ENCODE measurements around the gene CACTIN. TPM values are rescaled to one million over a fixed set of nuclear protein-coding genes. Genes with fewer than 3 reads are reported as not detected.
"Not testable (repeated sequence)": the region's sequence is repeated elsewhere in the genome, so short reads cannot be mapped to it uniquely, and the experiment has no call there.

The CACTIN gene
- total RNA-seq, 1 donor from 2014 or later, result 19.6 TPM

- intact Hi-C loops (cut with DNase I), result no loop called here
- DNase-seq (ENCODE audit: low spot score), result no peak
- ATAC-seq, result no peak
Observed at GRCh38 chr19:3636506-3636905, 9.9 kb upstream of the CACTIN start.

- ATAC-seq (no peak), DNase-seq (ENCODE audit: low spot score) (no peak)
Observed at GRCh38 chr19:3634496-3635045, 8.0 kb upstream of the CACTIN start.

DNA sequence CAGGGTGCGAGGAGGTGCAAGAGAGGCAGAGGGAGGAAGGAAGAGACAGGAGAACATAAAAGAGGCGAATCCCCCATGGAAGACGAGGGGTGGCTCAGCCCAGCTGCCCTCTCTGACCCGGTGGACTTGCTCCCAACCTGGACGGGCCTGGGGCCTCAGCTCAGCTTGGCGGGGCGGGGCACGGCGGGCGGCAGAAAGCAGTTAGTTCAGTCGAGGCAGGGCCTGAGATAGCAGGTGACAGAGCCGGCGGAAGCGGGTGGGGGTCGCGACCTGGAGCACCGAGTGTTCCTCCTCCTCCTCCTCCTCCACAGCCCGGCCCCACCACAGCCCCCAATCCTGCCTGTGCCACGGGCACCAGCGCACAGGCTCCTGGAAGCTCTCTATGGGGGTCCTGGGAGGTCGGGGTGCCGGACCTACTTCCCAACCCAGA lies 7.0 kb upstream of the CACTIN start:
- no peak for ATAC-seq
- intact Hi-C loops (cut with DNase I), result no loop called here
- DNase-seq (ENCODE audit: low spot score), result no peak

More at GRCh38 chr19:3634496-3635045, 8.0 kb upstream of the CACTIN start:
- intact Hi-C loops (cut with DNase I), result no loop called here

- intact Hi-C loops (cut with DNase I), result no loop called here
- ATAC-seq (no peak), DNase-seq (ENCODE audit: low spot score) (no peak)
Observed at GRCh38 chr19:3632739-3633558, 6.4 kb upstream of the CACTIN start.

DNA sequence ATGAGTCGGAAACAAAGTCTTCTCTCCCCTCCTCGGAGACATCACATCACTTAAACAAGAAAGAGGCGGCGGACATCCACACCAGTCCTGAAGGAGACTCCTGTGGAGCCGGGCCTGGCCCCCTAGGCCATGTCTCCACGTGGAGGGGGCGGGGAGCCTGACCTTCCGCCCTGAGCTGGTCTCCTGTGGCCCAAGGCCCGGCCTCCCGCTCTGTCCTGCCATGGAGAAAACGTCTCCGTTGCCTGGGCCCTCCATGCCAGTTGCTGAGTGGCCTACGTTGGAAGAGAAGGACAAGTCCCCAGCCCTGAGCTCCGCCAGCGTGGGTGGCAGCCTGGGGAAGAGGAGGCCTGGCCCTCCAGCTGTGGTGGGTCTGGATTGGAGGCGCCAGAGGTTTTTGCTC lies 5.5 kb upstream of the CACTIN start:
- ATAC-seq (peak; percentile 14), DNase-seq (ENCODE audit: low spot score) (no peak)
- intact Hi-C loops (cut with DNase I), result no loop called here

DNA sequence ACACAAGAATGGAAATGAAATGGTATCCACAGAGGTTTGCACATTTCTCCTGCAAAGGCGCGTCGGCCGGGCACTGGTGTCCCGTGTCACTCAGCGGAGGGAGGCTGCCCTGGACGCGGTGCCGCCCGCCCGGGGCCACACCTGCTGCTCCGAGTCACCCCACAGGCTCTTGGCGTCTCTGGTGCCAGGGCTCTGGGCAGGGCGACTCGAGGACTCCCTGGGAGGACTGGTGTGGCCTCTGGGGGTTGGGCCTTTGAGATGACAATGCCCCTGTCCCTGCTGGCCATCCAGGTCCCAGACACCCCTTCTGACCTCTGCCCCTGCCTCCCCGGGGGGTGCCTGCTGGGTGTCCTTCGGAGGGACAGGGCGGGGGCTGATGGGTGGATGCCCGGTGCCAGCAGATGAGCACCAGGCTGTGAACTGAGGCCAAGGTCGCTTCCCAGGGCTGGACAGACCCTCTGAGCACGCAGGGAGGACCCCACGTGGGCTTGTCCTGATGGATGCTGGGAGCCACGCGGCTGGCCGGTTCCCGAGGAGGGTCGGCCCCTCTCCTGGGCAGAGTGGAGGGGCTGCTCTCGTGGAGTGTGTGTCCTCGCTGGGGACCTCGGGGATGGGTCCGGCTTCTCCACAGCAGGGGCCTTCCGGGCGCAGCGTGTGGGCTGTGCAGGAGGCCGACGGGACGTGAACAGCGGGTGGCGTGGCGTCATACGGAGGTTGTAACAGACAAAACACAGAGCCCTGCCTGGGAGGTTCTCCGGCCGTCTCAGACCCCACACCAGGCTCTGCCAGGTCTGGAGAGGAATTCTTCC lies 4.7 kb upstream of the CACTIN start:
- ATAC-seq (no peak), DNase-seq (ENCODE audit: low spot score) (no peak)
- intact Hi-C loops (cut with DNase I), result no loop called here

- intact Hi-C loops (cut with DNase I); ATAC-seq; DNase-seq (ENCODE audit: low spot score): not testable (repeated sequence)
Observed at GRCh38 chr19:3628766-3629165, 2.2 kb upstream of the CACTIN start.

DNA sequence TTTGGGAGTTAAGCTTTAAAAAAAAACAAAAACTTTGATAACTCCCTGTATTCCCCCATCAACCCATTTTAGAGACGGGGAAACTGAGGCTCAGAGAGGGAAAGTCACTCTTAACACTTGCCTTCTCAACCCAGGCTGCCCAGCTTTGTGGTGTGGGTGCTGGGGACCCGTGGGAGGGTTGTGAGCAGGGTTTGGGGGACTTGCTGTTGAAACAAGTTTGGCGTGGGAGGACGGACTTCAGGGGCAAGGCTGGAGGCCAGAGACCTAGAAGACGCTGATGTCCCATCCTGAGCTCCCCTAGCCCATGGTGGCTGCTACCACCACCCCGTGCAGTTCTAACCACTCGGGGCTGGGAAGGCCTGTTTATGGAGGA lies 747 bp upstream of the CACTIN start:
- intact Hi-C loops (cut with DNase I), result no loop called here
- peak; percentile 2 for ATAC-seq
- no peak for DNase-seq (ENCODE audit: low spot score)

DNA sequence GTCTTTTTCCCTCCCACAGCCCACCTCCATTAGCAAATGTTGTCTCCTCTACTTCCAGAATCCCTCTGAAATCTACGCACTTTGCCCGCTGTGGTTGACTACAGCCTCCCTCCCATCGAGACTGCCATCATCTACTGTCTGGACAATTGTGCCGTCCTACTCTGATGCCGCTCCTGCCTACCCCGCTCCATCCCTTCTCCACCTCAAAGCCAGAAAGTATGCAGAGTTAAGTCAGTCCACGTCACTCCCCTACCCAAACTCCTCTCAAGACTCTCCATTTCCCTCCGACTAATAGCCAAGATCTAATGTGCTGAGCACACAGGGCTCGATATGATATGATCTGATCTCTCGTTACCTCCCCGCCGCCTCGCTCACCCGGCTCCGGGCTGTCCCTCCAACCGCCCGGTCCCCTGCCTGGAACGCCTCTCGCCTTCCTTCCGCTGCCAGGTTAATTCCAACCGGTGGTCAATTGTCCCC lies 556 bp downstream of the CACTIN start:
- intact Hi-C loops (cut with DNase I), result no loop called here
- no peak for DNase-seq (ENCODE audit: low spot score)
- ATAC-seq, result no peak

DNA sequence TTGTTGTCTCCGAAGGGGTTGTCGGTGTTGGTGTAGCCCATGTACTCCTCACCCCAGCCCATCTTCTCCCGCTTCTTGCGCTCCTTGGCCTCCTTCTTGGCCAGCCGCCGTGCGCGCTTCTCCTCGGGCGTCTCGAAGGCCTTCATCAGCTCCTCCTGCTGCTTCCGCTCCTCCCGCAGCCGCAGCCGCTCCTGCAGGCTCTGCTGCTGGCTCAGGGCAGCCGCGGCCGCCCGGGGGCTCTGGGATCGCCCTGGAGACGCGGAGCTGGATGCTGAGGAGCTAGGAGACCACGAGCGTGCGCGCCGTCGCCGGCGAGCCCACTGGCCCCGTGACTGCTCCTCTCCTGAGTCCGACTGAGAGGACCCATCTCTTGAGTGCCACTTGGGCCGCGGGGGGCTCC lies 2.9 kb downstream of the CACTIN start:
- intact Hi-C loops (cut with DNase I), result loop anchor here (2.0 kb wide), 1 partner anchor 39 kb away; the partner anchor contains the start of gene GIPC3
- no peak for DNase-seq (ENCODE audit: low spot score)
- no peak for ATAC-seq

DNA sequence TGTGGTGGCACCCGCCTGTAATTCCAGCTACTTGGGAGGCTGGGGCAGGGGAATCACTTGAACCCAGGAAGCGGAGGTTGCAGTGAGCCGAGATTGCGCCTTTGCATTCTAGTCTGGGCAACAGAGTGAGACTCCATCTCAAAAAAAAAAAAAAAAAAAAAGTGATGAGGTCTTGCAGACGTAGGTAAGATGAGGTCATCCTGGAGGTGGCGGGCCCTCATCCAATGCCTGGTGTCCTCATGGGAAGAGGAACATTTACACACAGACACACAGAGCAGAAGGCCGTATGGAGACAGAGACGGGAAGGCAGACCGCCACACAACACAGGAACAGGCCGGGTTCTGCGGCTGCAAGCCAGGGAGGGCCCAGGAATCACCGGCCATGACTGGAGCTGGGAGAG lies 4.4 kb downstream of the CACTIN start:
- intact Hi-C loops (cut with DNase I), result loop anchor here (2.0 kb wide), 1 partner anchor 37 kb away; the partner anchor contains the start of gene GIPC3
- no peak for DNase-seq (ENCODE audit: low spot score)
- no peak for ATAC-seq

- ATAC-seq, result no peak
- intact Hi-C loops (cut with DNase I), result loop anchor here (2.0 kb wide), 1 partner anchor 37 kb away; the partner anchor contains the start of gene GIPC3
- no peak for DNase-seq (ENCODE audit: low spot score)
Observed at GRCh38 chr19:3621689-3622088, 4.9 kb downstream of the CACTIN start.

DNA sequence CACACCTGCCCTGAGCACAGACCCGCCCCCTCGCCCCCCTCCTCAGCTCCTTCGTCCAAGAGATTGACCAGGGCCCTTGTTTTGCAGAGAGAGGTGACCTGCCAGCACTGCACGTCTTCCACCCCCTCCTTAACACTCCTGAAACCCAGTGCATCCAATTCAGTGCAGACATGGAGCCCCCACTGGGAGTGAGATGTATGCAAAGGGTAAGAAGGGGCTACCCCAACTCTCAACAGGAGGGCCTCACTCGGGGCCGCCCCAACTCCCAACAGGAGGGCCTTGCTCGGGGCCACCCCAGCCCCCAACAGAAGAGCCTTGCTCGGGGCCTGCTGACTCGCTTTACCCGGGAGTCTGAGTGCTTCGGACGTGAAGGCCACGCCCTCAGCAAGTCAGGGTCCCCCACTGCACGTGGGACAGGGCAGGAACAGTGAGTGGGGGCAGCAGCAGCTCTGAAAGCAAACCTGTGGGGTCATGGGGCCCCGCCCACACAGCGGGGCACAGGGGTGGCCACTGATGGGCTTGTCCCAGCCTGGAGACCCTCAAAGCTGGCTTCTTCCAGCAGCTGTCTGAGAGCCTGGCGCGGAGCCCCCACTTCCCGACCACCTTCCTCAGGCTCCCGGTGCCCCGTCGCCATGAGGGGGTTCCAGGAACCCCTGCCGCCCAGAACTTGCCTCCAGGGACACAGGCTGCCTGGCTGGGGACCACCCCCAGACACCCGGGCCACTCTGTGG lies 5.6 kb downstream of the CACTIN start:
- no peak for ATAC-seq
- DNase-seq (ENCODE audit: low spot score), result no peak
- intact Hi-C loops (cut with DNase I), result no loop called here

DNA sequence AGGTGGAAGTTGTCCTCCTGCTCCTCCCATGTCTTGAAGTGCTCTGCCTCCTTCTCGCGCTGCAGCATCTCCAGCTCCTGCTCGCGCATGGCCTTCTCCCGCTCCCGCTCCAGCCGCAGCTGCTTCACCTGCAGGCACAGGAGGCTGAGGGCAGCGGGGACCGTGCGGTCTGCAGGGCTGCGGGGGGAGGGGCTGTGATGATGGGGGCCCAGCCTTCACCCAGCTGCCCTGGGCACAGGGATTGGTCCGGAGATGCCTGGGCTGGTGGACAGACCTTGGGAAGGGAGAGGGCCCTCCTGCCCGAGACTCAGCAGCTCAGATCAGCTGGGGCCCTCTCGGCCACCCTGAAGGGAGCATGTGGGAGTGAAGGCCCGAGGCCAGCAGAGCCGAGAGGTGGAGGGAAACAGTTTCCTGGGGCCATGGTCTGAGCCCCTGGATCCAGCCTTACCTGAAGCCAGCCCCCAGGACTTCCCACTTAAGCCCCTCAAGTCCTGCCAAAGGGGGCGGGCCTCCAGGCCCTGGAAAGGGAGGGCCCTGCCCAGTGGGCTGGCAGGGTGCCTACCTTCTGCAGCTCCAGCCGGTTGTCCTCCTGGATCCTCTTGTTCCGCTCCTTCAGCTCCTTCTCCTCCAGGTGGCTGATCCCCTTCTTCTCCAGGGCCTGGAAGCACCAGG lies 6.3 kb downstream of the CACTIN start:
- ATAC-seq (no peak), DNase-seq (ENCODE audit: low spot score) (no peak)
- intact Hi-C loops (cut with DNase I), result no loop called here

DNA sequence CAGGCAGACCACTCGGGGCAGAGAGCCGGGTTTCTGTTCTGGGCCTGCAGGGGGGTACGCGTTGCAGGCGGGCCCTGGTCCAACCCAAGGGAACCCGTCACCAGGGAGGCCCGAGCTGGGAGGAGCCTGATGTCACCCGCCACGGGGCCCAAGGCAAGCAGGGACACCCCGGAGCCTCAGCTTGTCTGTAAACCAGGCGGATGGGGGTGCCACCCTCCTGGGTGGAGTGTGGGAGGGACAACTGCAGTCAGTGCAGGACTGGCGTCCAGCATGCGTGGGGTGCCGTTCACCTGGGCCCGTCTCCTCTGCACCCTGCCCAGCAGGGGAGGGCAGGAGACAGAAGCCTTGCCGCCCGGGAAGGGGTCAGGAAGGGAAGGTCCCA lies 7.0 kb downstream of the CACTIN start:
- DNase-seq (ENCODE audit: low spot score), result no peak
- intact Hi-C loops (cut with DNase I), result loop anchor here (10.0 kb wide), 1 partner anchor 75 kb away; no protein-coding TSS in a partner anchor
- no peak for ATAC-seq

DNA sequence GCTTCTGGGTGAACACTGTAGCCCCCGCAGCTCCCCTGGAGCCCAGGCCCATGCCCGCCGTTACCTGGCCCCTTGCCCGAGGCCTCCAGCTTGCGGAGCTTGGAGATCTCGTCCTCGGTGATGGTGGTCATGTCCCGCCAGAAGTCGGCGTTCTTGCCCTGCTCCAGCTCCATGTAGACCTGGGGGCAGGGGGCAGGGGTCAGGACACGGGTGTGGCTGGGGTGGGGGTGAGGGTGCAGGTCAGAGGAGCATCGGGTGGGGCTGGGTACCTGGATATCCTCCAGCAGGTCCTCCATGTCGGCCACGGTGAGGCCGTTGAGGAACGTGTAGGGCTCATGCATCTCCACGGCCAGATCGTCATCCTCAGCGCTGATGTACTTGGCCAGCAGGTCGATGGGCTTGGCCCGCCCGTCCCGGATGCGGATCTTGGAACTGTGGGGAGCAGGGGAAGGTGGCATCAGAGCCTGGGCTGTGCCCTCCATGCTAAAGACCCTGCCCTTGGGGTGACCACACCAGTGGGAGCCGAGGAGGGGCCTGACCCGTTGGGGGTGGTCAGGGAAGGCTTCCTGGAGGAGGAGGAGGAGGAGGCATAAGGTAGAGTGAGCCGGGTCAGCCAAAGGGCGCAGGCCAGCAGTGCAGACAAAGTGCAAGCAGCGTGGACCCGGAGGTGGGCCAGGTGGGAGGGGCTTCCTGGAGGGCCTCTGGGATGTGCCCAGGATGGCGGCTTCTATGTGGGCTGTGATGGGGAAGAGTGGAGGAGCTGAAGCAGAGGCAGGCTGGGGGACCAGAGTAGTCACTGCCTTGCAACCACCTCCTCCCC lies 7.6 kb downstream of the CACTIN start:
- ATAC-seq (no peak), DNase-seq (ENCODE audit: low spot score) (no peak)
- intact Hi-C loops (cut with DNase I), result loop anchor here (10.0 kb wide), 1 partner anchor 74 kb away; no protein-coding TSS in a partner anchor

DNA sequence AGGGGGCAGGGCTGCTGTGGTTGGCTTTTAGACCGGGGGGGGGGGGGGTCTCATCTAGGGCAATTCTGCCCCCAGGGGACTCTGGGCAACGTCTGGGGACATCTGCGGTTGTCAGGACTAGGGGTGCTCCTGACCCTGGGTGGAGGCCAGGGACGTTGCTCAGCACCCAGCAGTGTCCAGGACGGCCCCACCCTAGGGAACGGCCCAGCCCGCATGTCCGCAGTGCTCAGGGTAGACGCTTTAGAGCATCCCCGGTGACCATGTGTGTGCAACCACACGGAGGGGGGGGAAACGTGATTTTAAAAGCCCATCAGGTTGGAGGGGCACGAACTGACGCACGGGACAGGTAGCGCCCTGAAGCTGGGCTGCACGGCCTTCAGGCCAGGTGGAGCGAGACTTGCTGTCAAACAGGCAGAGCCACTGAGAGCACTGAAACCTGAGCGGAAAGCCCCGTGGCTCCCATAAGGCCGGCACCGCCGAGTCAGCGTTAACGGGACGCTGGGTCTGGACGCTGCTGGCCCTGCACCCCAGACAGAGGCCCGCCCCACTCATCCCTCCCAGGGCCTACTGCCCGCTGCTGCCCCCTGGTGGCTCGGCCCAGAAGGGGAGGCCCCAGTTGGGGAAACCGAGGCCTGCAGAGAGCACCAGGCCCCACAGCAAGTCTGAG lies 8.3 kb downstream of the CACTIN start:
- DNase-seq (ENCODE audit: low spot score) (peak; percentile 89), ATAC-seq (peak; percentile 91)
- intact Hi-C loops (cut with DNase I), result loop anchor here (10.0 kb wide), 1 partner anchor 73 kb away; no protein-coding TSS in a partner anchor

Data from sciatic nerve (tissue), 2 donors.